Memory B cell (primary cell): ENCODE measurements around the gene CD22.
"Not testable (repeated sequence)": the region's sequence is repeated elsewhere in the genome, so short reads cannot be mapped to it uniquely, and the experiment has no call there.

Experiments used
- ATAC-seq: fragments of 150-1000 bp; cut with Tn5 transposase; 2 replicates; pipeline ENCODE4 v1.10.0; 2021; ENCODE audit warnings: low read depth, mild to moderate bottlenecking, moderate library complexity
- DNase-seq, 2 donors: peaks; one replicate each; pipeline ENCODE4 v3.0.0; 2022; ENCODE audit warnings: low spot score in 2 of 2
- H3K27ac Mint-ChIP-seq: one replicate; pipeline ENCODE4 v1.8.0; 2022; ENCODE audit warnings: mild to moderate bottlenecking, moderate library complexity, mixed read lengths
- H3K27me3 Mint-ChIP-seq: one replicate; pipeline ENCODE4 v1.8.0; 2022; ENCODE audit warnings: mixed read lengths
- H3K36me3 Mint-ChIP-seq: one replicate; pipeline ENCODE4 v1.8.0; 2022; ENCODE audit warnings: mild to moderate bottlenecking, mixed read lengths
- H3K4me1 Mint-ChIP-seq: one replicate; pipeline ENCODE4 v1.8.0; 2022; ENCODE audit warnings: mixed read lengths
- H3K4me3 Mint-ChIP-seq: one replicate; pipeline ENCODE4 v1.8.0; 2022; ENCODE audit warnings: mild to moderate bottlenecking, moderate library complexity, mixed read lengths
- H3K9me3 Mint-ChIP-seq: one replicate; pipeline ENCODE4 v1.8.0; 2022; ENCODE audit warnings: mixed read lengths

Gene CD22

DNA sequence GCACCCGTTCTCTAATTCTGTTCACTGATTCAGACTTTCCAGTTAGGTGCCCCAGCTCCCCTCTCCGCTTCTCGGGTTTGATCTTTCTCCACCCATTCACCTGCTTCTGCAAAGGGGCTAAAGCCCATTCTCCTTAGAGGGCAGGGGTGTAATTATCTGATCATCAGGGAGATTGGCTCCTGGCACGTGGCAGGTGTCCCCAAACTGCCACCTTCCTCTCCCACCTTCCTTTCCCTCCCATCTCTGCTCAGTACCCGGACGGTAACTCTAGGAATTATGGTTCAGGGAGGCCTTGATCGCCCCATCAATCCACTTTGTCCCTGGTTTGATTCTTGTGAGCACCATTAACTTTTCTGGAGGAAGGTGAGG, 18.9 kb downstream of the CD22 start:
- ATAC-seq (no peak), DNase-seq (no peak)
- peaks cover 70% of the 10 kb centered on the region for H3K4me1 Mint-ChIP-seq
- peak overlapping the region; percentile 97 for H3K27ac Mint-ChIP-seq
- peak overlapping the region; percentile 35 for H3K4me3 Mint-ChIP-seq
- no peaks in the 10 kb centered on the region for H3K27me3 Mint-ChIP-seq
- H3K9me3 Mint-ChIP-seq: no peaks in the 10 kb centered on the region
- H3K36me3 Mint-ChIP-seq: peaks cover 13% of the 10 kb centered on the region

GRCh38 chr19:35348911-35349611, 20.1 kb downstream of the CD22 start:
- H3K27me3 Mint-ChIP-seq: no peaks in the 10 kb centered on the region
- peaks cover 65% of the 10 kb centered on the region for H3K4me1 Mint-ChIP-seq
- DNase-seq: peak in 1 of 2 donors; percentile 32
- peak overlapping the region; percentile 39 for H3K4me3 Mint-ChIP-seq
- H3K27ac Mint-ChIP-seq: peak overlapping the region; percentile 75
- ATAC-seq: no peak
- H3K9me3 Mint-ChIP-seq: no peaks in the 10 kb centered on the region
- H3K36me3 Mint-ChIP-seq: peaks cover 8% of the 10 kb centered on the region

DNA sequence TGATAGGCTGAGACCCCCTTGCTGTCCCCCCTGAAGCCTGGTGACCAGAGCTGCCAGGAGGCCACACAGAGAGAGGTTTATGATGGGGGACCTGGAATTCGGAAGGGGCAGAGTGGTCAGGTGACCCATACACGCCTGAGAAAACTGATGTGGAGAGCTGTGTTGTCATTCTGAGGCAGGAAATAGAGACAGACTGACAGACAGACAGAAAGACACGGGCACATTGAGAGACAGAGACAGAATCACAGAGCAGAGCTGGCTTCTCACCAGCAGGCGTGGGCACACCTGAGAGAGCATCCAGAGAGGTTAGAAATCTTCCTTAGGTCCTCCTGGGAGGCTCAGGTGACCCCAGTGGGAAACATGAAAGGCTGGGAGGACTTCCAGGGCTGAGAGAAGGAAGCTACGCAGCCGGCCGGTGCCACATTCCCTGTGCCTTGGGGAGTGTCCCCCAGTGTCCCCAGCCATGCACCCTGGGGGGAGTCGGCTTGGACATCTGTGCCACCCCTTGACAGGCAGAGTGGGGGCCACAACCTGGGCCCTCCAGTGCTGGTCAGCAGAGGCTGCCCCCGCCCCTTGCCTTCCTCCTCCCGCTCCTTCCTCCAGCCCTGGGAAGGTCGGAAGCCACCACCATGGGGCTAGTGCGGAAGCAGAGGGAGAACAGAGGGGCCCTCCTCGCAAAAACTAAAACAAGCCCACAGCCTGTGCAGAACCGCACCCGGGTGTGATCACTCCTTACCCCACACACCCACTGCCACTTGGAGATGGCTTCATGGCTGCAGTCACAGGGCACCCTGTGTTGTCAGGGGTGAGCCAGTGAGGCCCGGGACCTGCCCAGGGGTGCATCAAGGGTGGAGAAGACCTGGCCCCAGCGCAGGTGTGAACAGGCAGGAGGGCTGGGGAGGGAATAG, 20.9 kb downstream of the CD22 start:
- Mint-ChIP-seq H3K9me3 (no peaks in the 10 kb centered on the region), H3K4me3 (no peak overlapping the region), H3K36me3 (peaks cover 4% of the 10 kb centered on the region), H3K27me3 (no peaks in the 10 kb centered on the region), H3K27ac (peak overlapping the region; percentile 75), H3K4me1 (peaks cover 58% of the 10 kb centered on the region)
- ATAC-seq (no peak), DNase-seq (peak in 1 of 2 donors; percentile 42)

GRCh38 chr19:35350591-35350990, 21.6 kb downstream of the CD22 start:
- no peaks in the 10 kb centered on the region for H3K9me3 Mint-ChIP-seq
- no peak for ATAC-seq
- H3K4me3 Mint-ChIP-seq: no peak overlapping the region
- peaks cover 54% of the 10 kb centered on the region for H3K4me1 Mint-ChIP-seq
- H3K36me3 Mint-ChIP-seq: peaks cover 3% of the 10 kb centered on the region
- H3K27me3 Mint-ChIP-seq: no peaks in the 10 kb centered on the region
- DNase-seq: no peak
- H3K27ac Mint-ChIP-seq: peak overlapping the region; percentile 74

- Mint-ChIP-seq H3K27me3 (peaks cover 2% of the 10 kb centered on the region), H3K27ac (no peak overlapping the region), H3K9me3 (no peaks in the 10 kb centered on the region), H3K4me1 (peaks cover 44% of the 10 kb centered on the region), H3K36me3 (no peaks in the 10 kb centered on the region), H3K4me3 (no peak overlapping the region)
- ATAC-seq: no peak
- no peak for DNase-seq
These were observed 22.6 kb downstream of the CD22 start for GRCh38 chr19:35351411-35352176.

DNA sequence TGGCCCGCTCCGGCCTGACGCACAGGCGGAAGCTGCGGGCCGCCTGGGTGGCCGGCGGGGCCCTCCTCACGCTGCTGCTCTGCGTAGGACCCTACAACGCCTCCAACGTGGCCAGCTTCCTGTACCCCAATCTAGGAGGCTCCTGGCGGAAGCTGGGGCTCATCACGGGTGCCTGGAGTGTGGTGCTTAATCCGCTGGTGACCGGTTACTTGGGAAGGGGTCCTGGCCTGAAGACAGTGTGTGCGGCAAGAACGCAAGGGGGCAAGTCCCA, 23.1 kb downstream of the CD22 start:
- ATAC-seq: no peak
- peaks cover 2% of the 10 kb centered on the region for H3K27me3 Mint-ChIP-seq
- no peak overlapping the region for H3K4me3 Mint-ChIP-seq
- no peaks in the 10 kb centered on the region for H3K36me3 Mint-ChIP-seq
- no peak for DNase-seq
- no peak overlapping the region for H3K27ac Mint-ChIP-seq
- H3K4me1 Mint-ChIP-seq: peaks cover 39% of the 10 kb centered on the region
- H3K9me3 Mint-ChIP-seq: no peaks in the 10 kb centered on the region

GRCh38 chr19:35352448-35353304, 23.7 kb downstream of the CD22 start:
- peak; percentile 62 to 69 for DNase-seq
- no peaks in the 10 kb centered on the region for H3K36me3 Mint-ChIP-seq
- no peak overlapping the region for H3K4me3 Mint-ChIP-seq
- peaks cover 34% of the 10 kb centered on the region for H3K4me1 Mint-ChIP-seq
- ATAC-seq: peak; percentile 54
- H3K9me3 Mint-ChIP-seq: no peaks in the 10 kb centered on the region
- H3K27ac Mint-ChIP-seq: no peak overlapping the region
- peaks cover 2% of the 10 kb centered on the region for H3K27me3 Mint-ChIP-seq

DNA sequence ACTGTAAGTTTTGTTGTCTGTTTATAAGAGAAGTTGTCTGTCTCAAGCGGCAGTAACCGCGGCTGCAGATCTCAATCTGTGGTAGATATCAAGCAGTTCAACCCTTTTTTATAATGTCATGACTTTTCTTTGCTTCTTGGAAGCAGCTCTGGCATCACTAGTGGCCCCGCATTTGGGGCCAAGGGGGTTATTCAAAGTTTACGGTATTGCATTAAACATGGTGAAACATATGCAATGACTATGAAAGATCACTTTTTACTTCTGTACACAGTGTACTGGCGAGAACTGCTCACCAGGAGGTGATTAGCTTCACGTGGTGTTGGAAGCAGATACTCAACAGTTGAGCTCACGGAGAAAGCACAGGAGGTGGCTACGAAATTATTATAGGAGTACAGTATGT, 24.6 kb downstream of the CD22 start:
- H3K36me3 Mint-ChIP-seq: no peaks in the 10 kb centered on the region
- no peak overlapping the region for H3K4me3 Mint-ChIP-seq
- ATAC-seq (no peak), DNase-seq (no peak)
- H3K27me3 Mint-ChIP-seq: peaks cover 6% of the 10 kb centered on the region
- H3K9me3 Mint-ChIP-seq: no peaks in the 10 kb centered on the region
- peaks cover 29% of the 10 kb centered on the region for H3K4me1 Mint-ChIP-seq
- H3K27ac Mint-ChIP-seq: no peak overlapping the region

DNA sequence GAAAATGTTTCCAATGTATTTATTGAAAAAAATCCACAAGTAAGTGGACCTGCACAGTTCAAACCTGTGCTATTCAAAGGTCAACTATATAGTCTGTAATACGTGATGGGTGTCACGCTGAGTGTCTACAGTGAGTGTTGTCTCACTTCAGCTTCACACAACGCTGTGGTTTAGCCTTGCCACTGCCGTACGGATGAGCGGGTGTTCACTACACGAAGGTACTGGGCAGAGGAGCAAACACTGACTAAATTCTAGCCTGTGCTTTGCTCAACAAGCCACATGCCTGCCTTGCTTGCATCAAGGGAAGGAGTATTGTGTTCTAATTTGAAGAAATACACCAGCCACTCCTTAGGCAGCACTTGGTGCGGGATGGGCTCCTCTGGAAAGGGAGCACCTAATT, 25.9 kb downstream of the CD22 start:
- ATAC-seq: no peak
- Mint-ChIP-seq H3K9me3 (no peaks in the 10 kb centered on the region), H3K4me1 (peaks cover 17% of the 10 kb centered on the region)

DNA sequence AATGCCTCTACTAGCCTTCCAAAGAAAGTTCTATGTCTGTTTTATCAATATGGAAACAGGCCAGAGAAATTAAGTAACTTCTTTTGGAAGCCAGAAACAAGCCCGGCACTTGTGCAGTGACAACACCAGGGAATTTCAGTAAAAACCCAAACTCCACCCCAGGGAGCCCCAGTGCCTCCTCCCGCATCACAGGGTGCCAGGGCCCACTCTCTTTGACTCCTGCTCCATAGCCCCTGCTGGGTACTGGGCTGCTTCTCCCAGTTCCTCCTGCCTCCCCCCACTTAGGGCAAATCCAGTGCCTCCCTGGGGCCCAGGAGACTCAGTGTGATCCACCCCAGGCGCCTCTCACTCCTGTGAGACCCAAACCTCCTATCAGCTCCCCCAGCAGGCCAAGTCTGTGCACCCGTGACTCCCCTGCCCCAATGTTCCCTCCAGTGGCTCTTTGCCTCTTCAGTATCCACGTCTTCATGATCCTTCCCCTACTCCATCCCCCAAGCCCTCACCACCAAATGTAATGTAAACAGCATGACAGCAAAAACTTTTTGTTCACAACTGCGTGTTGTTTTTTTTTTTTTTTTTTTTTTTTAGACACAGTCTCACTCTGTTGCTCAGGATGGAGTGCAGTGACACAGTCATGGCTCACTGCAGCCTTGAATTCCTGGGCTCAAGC, 26.9 kb downstream of the CD22 start:
- Mint-ChIP-seq H3K27me3 (peaks cover 6% of the 10 kb centered on the region), H3K27ac (no peak overlapping the region)

More for the DNA sequence above, 25.9 kb downstream of the CD22 start:
- H3K27ac Mint-ChIP-seq: no peak overlapping the region
- DNase-seq: no peak
- H3K4me3 Mint-ChIP-seq: no peak overlapping the region
- H3K36me3 Mint-ChIP-seq: no peaks in the 10 kb centered on the region
- H3K27me3 Mint-ChIP-seq: peaks cover 6% of the 10 kb centered on the region

DNA sequence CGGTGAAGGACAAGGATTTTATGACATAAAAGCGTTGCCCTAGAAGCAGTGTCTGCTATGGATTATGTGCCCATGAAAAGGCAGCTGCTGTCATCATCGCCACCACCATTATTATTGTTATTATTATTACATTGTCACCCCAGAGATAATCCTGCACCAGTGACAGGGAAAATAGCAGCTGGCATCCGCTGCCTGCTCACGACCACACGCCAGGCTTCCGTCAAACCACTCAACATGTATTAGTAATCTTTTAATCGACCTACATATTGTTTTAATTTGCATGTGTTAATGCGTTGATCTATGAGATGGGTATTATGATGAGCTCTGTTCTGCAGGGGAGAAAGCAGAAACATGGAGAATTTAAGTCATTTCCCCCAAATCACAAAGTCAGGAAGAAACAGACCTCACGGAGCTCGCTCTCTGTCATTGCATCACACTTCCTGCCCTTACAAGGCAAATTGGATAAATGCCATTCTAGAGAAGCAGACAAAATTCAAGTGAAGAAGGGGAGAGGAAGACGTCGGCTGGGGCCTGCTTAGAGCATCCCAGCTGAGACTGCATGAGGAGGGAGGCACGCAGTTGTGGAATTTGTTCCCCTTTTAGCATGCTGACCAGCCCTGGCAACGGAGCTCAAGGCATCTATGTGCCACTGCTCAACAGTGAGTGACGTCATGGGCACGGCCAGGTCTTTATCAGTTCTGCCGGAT, 29.0 kb downstream of the CD22 start, which contains the start of gene FFAR3:
Gene FFAR3, plus strand, starts transcription at position 594 of the 707 bp plus-strand sequence. CDS start 431 bp downstream, outside the sequence.
- Mint-ChIP-seq H3K27me3 (peaks cover 17% of the 10 kb centered on the region), H3K36me3 (no peaks in the 10 kb centered on the region), H3K9me3 (no peaks in the 10 kb centered on the region), H3K4me3 (no peak within 1 kb of the TSS), H3K27ac (no peak within 1 kb of the TSS), H3K4me1 (peaks cover 4% of the 10 kb centered on the region)
- ATAC-seq (no peak), DNase-seq (no peak)

More for the DNA sequence above, 26.9 kb downstream of the CD22 start:
- Mint-ChIP-seq H3K4me1 (peaks cover 10% of the 10 kb centered on the region), H3K36me3 (no peaks in the 10 kb centered on the region), H3K4me3 (no peak overlapping the region), H3K9me3 (no peaks in the 10 kb centered on the region)
- no peak for DNase-seq
- ATAC-seq: no peak

GRCh38 chr19:35358834-35359233, 29.8 kb downstream of the CD22 start:
- H3K9me3 Mint-ChIP-seq, ATAC-seq, H3K4me3 Mint-ChIP-seq, H3K4me1 Mint-ChIP-seq, DNase-seq, H3K27ac Mint-ChIP-seq, H3K36me3 Mint-ChIP-seq: not testable (repeated sequence)
- H3K27me3 Mint-ChIP-seq: peaks cover 17% of the 10 kb centered on the region
